AG04450 (cell line): Measurements from ENCODE around the gene RAVER1. TPM values are rescaled to one million over a fixed set of nuclear protein-coding genes. Genes with fewer than 3 reads are reported as not detected.

Source experiments
- CTCF ChIA-PET: fragments of 300-600, 350-600 bp; formaldehyde crosslinking; extraction: SDS; loops from one replicate; lab custom pipeline; 2022; ENCODE audit warnings: antibody characterized with exemption, inconsistent platforms; lab: Charles Lee
- POLR2A ChIA-PET: fragments of 350-600 bp; formaldehyde crosslinking; extraction: SDS; loops from one replicate; lab custom pipeline; 2021; ENCODE audit warnings: antibody characterized with exemption, inconsistent platforms; lab: Yijun Ruan, JAX
- DNase-seq: peaks from one replicate; pipeline ENCODE4 v3.0.0-alpha.2; 2011; ENCODE audit warnings: low read depth, low spot score
- H3K27ac ChIP-seq: one replicate; pipeline ENCODE4 v1.5.1; 2012; ENCODE audit warnings: low read depth, low read length, control low read depth
- H3K27me3 ChIP-seq: one replicate; pipeline ENCODE4 v1.6.0; 2012; ENCODE audit warnings: low read length; ENCODE audit not compliant: control insufficient read depth, insufficient read depth
- H3K4me3 ChIP-seq: 2 replicates; pipeline ENCODE4 v1.5.1; 2011; ENCODE audit warnings: mild to moderate bottlenecking, low read depth, low read length, control low read depth
- H3K9me3 ChIP-seq: 2 replicates; pipeline ENCODE4 v1.5.1; 2012; ENCODE audit warnings: low read length; ENCODE audit not compliant: control insufficient read depth, insufficient read depth
- CTCF ChIP-seq: IDR thresholded peaks from 2 replicates; pipeline ENCODE4 v1.5.1; 2011; ENCODE audit warnings: low read depth, low read length, control low read depth, inconsistent platforms
- polyA plus RNA-seq: library from polyadenylated mRNA; depleted of rRNA; stranded (reverse); fragments of >200 nt; gene quantifications from 2 replicates; pipeline ENCODE4 v1.2.3, GENCODE V29; 2011

The RAVER1 gene
- polyA plus RNA-seq, 1 experiment = 2.2 TPM

GRCh38 chr19:10317857-10318462 lies 15.4 kb downstream of the RAVER1 start:
- Histone ChIP-seq H3K27me3 (no peaks in the 10 kb centered on the region), H3K9me3 (no peaks in the 10 kb centered on the region; the same call in 1 of the 2 replicates), H3K4me3 (no peak overlapping the region), H3K27ac (no peak overlapping the region)
- CTCF ChIA-PET = no interaction called here
- no peak for DNase-seq
- POLR2A ChIA-PET = interaction anchor here (1.6 to 1.7 kb wide), 2 partner anchors 15 to 17 kb away, joined by 4 to 9 read pairs; partner anchors contain the start of gene RAVER1
- TF ChIP-seq CTCF = no peak

- H3K27ac ChIP-seq = no peak overlapping the region
- CTCF ChIA-PET = interaction anchor here (1.2 kb wide), 1 partner anchor 73 kb away, joined by 8 read pairs; no protein-coding TSS in a partner anchor
These were observed 16.1 kb downstream of the RAVER1 start for GRCh38 chr19:10317045-10317856.

GRCh38 chr19:10316229-10317044 lies 16.9 kb downstream of the RAVER1 start:
- Histone ChIP-seq H3K27me3 (no peaks in the 10 kb centered on the region), H3K27ac (no peak overlapping the region), H3K9me3 (no peaks in the 10 kb centered on the region; the same call in 1 of the 2 replicates), H3K4me3 (no peak overlapping the region)
- CTCF ChIA-PET = interaction anchor here (1.2 kb wide), 1 partner anchor 74 kb away, joined by 8 read pairs; no protein-coding TSS in a partner anchor
- TF ChIP-seq CTCF = no peak
- POLR2A ChIA-PET = interaction anchor here (0.8 to 1.7 kb wide), 3 partner anchors 14 to 47 kb away, joined by 3 to 9 read pairs (median 3); partner anchors contain the start of gene RAVER1
- DNase-seq = no peak

More at GRCh38 chr19:10317045-10317856, 16.1 kb downstream of the RAVER1 start:
- TF ChIP-seq CTCF = no peak
- DNase-seq = no peak
- H3K4me3 ChIP-seq = no peak overlapping the region
- H3K9me3 ChIP-seq = no peaks in the 10 kb centered on the region; the same call in 1 of the 2 replicates
- POLR2A ChIA-PET = interaction anchor here (0.8 to 1.7 kb wide), 4 partner anchors 13 to 48 kb away, joined by 3 to 9 read pairs (median 4); partner anchors contain the start of gene RAVER1
- H3K27me3 ChIP-seq = no peaks in the 10 kb centered on the region

GRCh38 chr19:10315335-10316214 lies 17.8 kb downstream of the RAVER1 start, which contains the start of gene FDX2:
TSS of gene FDX2 (minus strand) at chr19:10316015. CDS start at chr19:10315996, 19 bp downstream.
- Histone ChIP-seq H3K9me3 (no peaks in the 10 kb centered on the region; the same call in 1 of the 2 replicates), H3K27ac (peak within 1 kb of the TSS; percentile 52), H3K4me3 (peak within 1 kb of the TSS; percentile 89), H3K27me3 (no peaks in the 10 kb centered on the region)
- no peak for TF ChIP-seq CTCF
- DNase-seq = no peak
- ChIA-PET CTCF (interaction anchor here (1.0 kb wide), 1 partner anchor 10 kb away, joined by 7 read pairs; no protein-coding TSS in a partner anchor), POLR2A (interaction anchor here (0.7 kb wide), 2 partner anchors 10 to 26 kb away, joined by 3 to 12 read pairs; partner anchors contain the start of gene ICAM5)
